GM08714 (cell line): ENCODE results near the gene LTBP1.

Source experiments
- H3K4me3 ChIP-seq: fragments of 200-500 bp; sonication (Bioruptor generic); 2 replicates; pipeline ENCODE4 v1.5.1; 2014; ENCODE audit warnings: mild to moderate bottlenecking, low read length, inconsistent platforms
- ZNF274 ChIP-seq: IDR thresholded peaks from 2 replicates; pipeline ENCODE4 v1.6.1; 2012; ENCODE audit warnings: mild to moderate bottlenecking, low read depth, low read length

Gene LTBP1

GRCh38 chr2:32942793-32943485 lies 3.8 kb upstream of the LTBP1 start:
- no peak for TF ChIP-seq ZNF274
- H3K4me3 ChIP-seq = no peak overlapping the region

GRCh38 chr2:32945286-32945685 lies 1.5 kb upstream of the LTBP1 start:
- no peak for TF ChIP-seq ZNF274
- H3K4me3 ChIP-seq = no peak overlapping the region

GRCh38 chr2:32947076-32947483 lies 327 bp downstream of the LTBP1 start:
- TF ChIP-seq ZNF274 = no peak
- H3K4me3 ChIP-seq = peak overlapping the region; percentile 42

GRCh38 chr2:32947484-32948143 lies 861 bp downstream of the LTBP1 start:
- H3K4me3 ChIP-seq = peak overlapping the region; percentile 42
- TF ChIP-seq ZNF274 = no peak

- H3K4me3 ChIP-seq = no peak overlapping the region
Measured at GRCh38 chr2:32948266-32948665, 1.5 kb downstream of the LTBP1 start.

GRCh38 chr2:32949260-32949659 lies 2.5 kb downstream of the LTBP1 start:
- no peak for TF ChIP-seq ZNF274
- no peak overlapping the region for H3K4me3 ChIP-seq

More at GRCh38 chr2:32948266-32948665, 1.5 kb downstream of the LTBP1 start:
- TF ChIP-seq ZNF274 = no peak

- TF ChIP-seq ZNF274 = no peak
- no peak overlapping the region for H3K4me3 ChIP-seq
Measured at GRCh38 chr2:32951672-32952071, 4.9 kb downstream of the LTBP1 start.

GRCh38 chr2:32952761-32953476 lies 6.2 kb downstream of the LTBP1 start:
- TF ChIP-seq ZNF274 = no peak
- no peak overlapping the region for H3K4me3 ChIP-seq

- H3K4me3 ChIP-seq = no peak overlapping the region
- TF ChIP-seq ZNF274 = no peak
Measured at GRCh38 chr2:32954206-32954605, 7.5 kb downstream of the LTBP1 start.

GRCh38 chr2:32958821-32959220 lies 12.1 kb downstream of the LTBP1 start:
- no peak for TF ChIP-seq ZNF274
- H3K4me3 ChIP-seq = no peak overlapping the region

GRCh38 chr2:32960238-32960637 lies 13.5 kb downstream of the LTBP1 start:
- no peak for TF ChIP-seq ZNF274
- H3K4me3 ChIP-seq = no peak overlapping the region

- TF ChIP-seq ZNF274 = no peak
- no peak overlapping the region for H3K4me3 ChIP-seq
Measured at GRCh38 chr2:32960647-32961403, 14.1 kb downstream of the LTBP1 start.

GRCh38 chr2:32962690-32963089 lies 15.9 kb downstream of the LTBP1 start:
- H3K4me3 ChIP-seq = no peak overlapping the region
- no peak for TF ChIP-seq ZNF274

- TF ChIP-seq ZNF274 = no peak
Measured at GRCh38 chr2:32963941-32964340, 17.2 kb downstream of the LTBP1 start.

GRCh38 chr2:32965523-32966171 lies 18.9 kb downstream of the LTBP1 start:
- no peak overlapping the region for H3K4me3 ChIP-seq
- TF ChIP-seq ZNF274 = no peak

More at GRCh38 chr2:32963941-32964340, 17.2 kb downstream of the LTBP1 start:
- H3K4me3 ChIP-seq = no peak overlapping the region
